GM18499 (cell line): ENCODE results near the gene EYA2.

Source experiments
- ATAC-seq: cut with Tn5 transposase; IDR thresholded peaks from one replicate; pipeline ENCODE4 v1.9.1; 2021; ENCODE audit warnings: moderate number of reproducible peaks; ENCODE audit not compliant: insufficient read depth, unreplicated experiment

The EYA2 gene

DNA sequence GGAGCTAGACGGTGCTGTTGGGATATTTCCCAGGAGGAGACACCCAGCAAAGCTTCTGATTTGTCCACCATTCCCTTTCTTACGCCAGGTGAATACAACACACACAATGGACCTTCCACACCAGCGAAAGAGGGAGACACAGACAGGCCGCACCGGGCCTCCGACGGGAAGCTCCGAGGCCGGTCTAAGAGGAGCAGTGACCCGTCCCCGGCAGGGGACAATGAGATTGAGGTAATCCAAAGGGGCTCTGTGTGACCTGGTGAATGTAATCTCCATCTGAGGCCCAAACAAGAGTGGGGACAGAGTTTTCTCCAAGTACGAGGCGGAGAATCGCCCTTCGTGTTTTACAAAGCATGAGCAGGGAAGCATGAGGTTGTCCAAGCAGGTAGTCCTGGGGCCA lies 194.5 kb downstream of the EYA2 start:
- ATAC-seq: no peak

DNA sequence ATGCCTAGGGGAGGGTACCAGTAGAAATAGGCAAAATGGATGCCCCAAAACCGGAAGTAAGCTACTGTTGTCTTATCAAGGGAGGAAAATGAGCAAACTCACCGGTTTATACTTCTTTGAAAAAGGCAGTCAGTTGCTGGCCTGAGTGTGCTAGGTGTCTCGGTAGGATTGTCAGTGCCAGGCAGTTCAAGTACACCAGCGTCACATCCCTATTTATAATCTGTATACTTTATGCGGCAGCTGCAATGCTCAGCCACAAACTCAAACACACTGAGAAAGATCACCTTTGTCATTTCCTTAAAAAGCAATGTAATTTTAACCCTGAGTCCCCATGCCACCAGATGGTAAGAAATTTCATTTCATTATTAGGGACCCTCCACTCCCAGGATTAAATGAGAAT lies 196.2 kb downstream of the EYA2 start:
- no peak for ATAC-seq

DNA sequence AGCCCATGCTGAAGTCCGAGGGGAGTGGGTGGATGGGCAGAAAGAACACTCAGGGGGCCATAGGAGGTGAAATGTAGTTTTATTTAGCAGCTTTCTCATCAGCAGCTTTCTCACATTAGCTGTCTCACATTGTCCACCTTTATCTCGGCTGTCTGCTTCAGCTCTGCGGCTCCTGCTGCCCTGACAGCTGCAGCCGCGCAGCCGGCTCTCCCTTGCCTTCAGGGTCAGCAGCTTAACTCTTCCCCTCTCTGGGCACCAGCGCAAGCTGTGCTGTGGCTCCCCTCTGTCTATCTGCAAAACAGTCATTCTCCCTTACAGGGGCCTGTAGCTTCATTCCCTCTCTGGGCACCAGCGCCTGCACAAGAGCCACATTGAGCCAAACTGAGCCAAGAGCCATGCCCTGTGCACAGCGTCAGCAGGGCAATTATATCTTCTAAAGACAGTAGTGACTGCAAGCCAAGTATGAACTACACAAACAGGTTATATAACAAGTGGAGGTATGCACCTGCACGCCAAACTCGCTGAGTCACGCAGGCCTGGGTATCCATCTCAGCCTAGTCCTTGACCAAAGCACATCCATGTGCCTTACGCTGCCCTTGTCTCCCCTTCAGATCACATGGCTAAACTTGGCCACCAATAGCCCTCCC lies 198.8 kb downstream of the EYA2 start:
- ATAC-seq: no peak

DNA sequence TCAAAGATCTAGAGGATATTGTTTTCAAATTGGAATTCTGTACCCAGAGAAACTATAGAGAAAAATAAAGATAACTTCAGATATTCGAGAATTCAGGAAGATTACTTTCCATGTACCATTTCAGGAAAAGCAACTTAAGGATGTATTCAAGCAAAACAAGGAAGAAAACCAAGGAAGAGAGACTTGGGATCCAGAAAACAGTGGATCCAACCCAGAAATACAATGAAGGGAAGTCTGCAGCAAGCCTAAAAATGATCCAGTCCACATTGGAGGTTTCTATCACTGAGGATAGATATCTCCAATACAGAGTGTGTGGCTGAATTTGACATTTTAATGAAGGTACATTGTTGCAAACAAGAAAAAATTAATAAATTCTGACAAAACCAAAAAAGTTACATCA lies 201.0 kb downstream of the EYA2 start:
- no peak for ATAC-seq

DNA sequence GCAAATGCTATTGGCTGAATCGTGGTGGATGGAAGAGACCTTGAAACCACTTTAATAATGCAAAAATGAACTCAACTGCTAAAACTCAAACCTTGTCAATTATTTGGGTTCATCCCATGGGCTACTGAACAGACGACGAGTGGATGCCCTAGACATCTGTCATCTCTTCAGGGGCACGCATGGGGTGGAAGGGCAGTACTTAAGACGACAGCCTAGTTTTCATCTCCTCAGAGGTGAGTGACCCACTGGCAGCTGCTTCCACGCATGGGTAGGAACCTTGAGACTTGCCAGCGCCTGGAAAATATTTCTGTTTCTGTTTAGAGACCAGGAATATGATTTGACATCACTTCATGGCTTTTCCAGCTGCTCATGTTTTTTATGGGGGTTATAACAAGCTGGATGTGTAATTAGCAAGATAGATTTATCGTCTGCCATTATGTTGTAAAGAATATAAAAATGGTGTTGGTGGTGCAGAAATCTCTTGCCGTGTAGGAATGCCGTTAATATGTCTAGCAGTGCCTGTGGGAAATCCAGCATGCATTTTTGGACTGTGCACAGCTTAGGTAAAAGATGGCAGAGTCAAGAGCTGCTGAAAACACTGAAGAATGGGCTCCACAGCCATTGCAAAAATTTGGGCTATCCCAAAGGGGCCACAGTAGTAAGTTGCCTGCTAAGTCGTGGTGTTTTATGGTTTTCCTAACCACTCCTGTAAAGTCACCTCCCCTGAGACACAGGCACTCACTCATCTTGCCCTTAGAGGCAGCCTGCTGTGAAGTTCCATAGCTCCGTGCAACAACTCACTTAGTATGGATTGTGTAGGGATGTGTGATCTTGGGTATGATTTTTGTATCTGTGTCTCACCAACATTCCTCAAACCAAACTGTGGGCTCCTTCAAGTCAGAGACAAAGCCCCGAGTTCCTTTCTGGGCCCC lies 203.3 kb downstream of the EYA2 start:
- ATAC-seq: no peak

DNA sequence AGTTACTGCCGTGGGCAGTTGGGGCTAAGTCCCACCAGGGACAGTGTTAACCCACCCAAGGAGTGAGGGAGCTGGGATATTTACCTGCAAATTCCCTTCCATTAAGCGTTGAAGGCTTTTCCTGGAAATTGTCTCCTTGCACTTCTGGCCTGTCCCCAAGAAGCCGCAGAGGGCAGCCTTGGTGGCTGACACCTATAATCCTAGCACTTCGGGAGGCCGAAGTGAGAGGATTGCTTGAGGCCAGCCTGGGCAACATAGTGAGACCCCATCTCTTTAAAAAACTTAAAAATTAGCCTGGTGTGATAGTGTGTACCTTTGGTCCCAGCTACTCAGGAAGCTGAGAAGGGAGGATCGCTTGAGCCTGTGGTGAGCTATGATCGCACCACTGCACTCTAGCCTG lies 204.4 kb downstream of the EYA2 start:
- no peak for ATAC-seq

DNA sequence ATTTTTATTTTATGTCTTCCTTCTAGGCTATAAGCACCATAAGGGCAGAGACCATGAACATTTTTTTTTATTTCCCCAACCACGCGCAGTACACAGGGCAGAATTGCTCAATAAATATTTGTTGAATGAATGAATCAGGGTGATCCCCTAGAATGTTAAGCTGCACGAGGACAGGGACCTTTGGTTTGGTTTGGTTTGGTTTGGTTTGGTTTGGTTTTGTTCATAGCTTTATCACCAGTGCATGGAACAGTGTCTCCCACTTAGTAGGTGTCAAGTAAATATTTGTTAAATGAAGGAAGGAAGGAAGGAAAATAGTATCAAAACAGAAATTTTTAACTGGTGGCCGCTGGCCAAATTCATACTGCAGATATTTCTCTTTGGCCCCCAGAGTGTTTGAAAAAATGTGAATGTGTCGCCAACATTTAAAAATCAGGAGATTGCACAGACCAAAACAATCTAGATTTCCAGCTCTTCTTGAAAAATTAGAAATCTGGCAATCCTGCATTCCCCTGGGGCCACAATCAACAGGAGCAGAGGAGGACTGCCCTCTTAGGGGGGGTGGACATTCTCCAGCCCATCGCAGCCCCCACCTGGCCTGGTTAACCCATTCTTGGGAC lies 205.3 kb downstream of the EYA2 start:
- no peak for ATAC-seq

DNA sequence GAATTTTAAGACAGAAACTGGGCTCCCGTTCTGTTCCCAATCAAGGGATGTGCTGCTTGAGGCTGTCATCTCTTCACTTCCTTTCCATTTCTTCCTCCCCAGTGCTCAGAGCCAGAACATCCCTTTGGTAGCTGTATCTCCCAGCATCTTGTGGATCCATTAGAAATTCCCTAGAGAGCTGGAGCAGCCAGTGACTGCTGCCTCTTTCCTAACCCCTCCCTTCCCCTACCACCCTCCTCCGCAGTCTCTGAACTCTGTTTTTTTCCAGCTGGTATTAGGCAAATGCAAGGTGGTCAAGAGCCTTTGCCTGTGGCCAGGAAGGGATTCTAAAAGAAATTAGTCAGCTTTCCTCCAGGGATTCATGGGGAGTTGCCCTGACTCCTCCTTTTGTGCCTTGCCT lies 208.0 kb downstream of the EYA2 start:
- no peak for ATAC-seq

DNA sequence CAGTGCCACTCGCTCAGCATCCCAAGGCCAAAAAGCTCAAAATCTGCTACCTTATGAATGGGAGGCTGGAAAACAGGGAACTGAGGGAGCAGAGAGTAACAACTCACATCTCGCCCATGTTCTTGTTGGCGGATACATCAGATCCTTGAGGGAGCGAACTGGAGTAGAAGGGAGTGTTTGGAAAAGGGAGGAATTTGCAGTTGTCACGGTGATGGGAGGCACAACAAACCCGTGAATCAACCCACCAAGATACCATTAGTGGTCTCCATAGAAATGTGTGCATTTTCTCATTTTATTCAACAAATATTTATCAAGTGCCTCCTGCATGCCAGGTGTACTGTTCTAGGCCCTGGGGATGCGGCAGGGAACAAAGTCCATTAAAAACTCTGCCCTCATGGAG lies 212.1 kb downstream of the EYA2 start:
- no peak for ATAC-seq

DNA sequence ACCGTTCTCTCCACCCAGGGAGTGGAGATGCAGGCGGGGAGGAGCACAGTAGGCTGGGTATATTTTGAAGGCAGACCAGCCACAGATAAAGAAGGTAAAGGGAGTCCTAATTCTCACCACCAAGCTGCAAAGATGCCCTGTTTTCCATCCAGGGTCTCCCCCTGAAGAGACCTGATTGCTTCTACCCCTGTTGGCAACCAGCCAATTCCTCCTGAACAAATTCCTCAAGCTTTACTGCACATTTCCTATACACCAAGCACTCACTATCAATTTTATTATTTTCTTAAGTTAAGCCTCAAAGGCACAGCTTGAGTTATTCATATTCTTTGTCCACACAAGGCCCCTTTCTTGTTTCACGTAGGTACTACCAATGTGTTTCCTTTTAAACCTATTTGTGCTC lies 214.4 kb downstream of the EYA2 start:
- ATAC-seq: no peak

DNA sequence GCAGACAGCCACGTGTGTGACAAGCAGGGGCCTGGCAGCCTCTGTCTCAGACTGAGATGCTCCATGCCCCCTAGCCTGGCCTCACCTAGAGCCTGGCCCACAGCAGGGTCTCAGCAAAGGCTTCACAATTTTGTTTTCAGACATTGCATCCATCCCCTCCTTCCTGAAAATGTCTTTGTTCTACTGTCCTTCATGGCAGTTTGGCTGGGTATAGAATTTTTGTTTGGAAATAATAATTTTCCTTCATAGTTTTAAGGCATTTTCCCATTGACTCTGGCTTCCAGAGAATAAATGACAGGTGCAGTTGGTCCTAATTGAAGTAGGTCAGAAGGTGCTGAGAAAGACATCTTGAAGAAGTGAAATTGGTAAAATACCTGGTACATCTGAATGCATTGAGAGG lies 216.2 kb downstream of the EYA2 start:
- no peak for ATAC-seq

DNA sequence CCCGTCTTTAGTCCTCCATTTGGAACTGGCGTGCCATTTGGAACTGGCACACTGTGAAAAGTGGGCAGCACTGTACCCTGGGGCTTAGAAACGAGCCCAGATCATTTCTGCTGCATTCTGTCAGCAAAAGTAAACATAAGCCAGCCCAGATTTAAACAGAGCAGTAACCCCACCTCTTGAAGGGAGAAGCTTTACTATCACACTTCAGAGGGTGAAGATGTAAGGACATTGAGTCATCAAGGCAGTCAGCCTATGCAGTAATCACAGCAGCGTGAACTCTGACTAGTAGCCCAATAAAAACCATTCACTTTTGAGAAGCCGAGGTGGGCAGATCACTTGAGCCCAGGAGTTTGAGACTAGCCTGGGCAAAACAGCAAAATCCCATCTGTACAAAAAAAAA lies 216.9 kb downstream of the EYA2 start:
- ATAC-seq: no peak

DNA sequence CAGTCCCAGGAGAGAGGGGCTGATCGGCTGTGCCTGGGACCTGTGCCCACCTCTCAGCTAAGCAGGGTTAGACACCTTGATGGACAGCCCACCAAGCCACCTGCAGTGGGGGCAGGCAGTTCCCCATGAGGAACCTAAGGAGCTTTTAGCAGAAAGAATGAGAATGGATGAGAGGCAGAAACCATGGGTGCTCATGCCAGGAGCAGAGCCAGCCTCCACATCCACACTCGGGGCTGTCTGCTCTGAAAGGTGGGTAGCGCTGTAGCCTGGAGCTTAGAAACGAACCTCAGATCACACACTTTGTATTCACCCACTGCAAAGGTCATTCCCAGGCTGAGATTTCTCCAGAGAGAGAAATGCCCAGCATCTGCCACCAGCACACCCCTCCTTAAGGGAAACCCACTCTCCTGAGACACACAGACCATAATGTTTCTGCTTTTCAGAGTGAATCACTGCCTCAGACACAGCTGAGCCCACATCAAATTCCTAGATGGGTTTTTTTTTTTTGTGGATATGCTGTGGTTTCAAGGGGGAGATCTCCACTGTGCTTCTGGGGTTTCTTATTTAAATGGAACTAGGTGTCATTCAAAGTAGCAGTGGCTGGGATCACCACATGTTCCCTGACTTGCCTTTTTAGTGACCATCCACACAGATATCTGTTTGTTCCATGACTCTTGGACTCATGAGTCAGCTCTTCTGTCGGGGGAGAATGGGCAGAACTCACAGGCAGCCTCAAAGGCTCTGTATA lies 218.9 kb downstream of the EYA2 start:
- ATAC-seq: no peak

DNA sequence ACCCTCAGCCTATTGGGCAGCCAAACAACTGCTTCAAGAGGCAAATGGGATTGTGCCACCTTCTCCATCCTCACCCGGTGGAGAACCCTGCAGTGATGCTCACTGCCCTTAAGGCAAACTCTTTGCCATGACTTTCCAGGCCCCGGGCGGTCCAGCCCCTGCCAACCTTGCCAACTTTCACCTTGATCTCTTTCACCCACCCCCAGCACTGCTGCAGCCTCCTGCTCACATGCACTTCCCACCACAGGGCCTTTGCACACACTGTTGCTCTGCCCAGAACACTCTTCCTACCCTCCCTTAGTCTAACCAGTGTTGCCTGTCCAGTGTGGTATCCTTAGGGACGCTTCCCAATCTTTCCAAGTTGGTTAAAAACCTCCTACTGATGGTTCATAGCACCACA lies 221.1 kb downstream of the EYA2 start:
- ATAC-seq: no peak

DNA sequence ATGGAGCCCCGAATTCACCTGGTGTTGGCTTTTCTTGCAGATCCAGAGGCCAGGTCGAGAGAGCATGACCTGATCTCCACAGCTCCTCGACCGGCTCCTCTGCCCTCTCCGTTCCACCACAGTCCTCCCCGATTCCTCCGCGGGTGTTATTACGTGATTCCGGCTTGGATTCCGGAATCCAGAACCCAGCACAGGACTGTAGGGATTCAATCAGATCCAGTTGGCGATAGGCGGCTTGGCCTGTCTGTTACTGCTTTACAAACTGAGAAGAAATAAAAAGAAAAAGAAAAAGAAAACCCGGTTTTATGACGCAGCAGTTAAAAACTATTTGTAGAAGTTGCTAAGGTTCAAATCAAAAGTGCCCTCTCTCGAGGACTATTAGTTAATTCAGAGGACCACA lies 222.7 kb downstream of the EYA2 start:
- ATAC-seq: no peak

DNA sequence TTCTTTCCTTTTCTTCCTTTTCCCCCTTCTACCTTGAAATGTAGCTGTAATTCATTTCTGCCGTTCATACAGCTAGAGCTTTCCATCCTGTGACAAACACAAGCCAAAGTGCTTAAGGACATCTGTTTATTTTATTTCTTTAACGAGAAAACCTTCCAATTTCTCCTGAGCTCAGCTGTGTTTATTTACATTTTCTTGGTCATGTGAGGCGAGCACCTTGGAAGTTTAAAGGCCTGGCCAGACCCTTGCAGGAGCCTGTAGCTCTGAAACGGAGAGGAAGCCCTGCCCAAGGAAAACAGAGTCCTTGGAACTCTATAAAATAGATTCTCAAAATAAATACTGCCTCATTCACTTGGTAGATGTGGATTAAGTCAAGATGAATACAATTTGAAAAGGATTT lies 223.1 kb downstream of the EYA2 start:
- no peak for ATAC-seq

DNA sequence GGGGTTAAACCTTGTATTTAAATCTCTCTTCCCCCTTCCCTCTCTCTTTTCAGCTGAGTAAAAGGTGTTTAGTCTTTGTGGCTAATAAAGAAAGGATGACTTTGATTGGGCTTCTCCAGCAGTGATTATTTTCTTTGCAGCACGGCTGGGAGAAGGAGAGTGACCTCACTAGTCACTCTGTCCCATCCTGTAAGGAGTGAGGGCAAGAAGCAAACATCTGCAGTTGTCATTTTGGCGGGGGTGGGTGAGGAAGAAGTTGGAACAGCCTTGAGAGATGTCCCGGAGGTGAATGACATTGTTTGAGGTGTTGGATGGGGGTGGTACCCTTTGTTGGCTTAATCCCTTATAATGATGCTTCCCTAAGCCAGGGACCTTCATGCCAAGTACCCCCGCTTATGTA lies 223.6 kb downstream of the EYA2 start:
- no peak for ATAC-seq

DNA sequence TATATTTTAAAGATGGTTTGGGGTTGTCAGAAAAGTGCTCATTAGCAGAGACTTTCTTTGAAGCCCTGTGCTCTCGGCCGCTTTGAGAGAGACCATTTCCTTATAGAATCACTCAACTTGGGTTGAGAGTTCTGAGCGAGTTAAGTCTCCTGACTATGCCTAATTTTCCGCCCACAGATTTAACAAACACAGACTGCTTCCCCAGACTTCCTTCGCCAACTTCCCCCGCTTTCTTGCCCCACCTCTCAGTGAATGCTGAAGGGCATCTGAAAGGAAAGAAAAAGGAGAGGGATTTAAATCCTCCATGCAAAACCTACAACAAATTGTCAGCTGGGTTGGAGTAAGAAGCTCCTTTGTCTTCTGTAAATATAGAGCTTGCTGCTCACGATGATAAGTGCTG lies 224.0 kb downstream of the EYA2 start:
- ATAC-seq: no peak

DNA sequence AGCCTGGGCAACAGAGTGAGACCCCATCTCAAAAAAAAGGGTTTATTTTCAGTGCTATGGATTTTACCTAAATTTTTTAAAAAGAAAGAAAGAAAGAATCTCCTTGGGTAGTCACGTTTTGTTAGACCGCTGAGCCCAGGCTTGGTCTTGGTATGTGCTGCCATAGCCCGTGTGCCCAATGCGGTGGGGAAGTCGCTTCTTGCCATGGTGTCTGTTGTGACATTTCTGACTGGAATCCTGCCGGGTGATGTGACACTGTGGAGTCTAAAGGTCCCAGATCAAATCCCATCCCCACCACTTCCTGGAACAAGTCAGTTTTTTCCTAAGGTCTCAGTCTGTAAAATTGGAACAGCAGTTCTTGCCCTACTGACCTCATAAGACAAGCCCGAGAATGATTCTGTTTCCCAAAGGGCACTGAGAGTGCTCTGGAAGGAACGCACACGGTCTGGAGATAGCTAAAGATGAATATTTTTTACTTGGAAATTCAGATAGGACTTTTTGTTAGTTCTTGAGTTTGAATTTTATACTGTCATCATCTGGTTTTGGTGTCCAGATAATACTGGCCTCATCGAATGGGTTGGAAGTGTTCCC lies 225.8 kb downstream of the EYA2 start:
- no peak for ATAC-seq

DNA sequence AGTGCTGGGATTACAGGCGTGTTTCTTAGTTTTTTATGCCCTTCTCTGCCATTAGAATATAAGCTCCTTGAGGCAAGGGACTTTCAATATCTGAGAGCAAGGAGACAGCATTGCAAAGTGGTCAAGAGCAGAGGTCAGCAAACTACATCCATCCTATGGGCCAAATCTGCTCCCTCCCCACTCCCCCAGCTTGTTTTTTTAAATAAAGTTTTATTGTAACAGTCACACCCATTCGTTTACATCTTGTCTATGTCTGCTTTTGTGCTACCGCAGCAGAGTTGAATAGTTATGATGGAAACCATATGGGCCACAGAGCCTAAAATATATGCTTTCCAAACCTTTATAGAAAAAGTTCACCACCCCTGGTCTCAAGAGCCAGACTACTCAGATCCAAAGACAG lies 227.9 kb downstream of the EYA2 start:
- no peak for ATAC-seq
